HG03520 (cell line): Measurements from ENCODE around the gene ID2.
"Not testable (repeated sequence)": the region's sequence is repeated elsewhere in the genome, so short reads cannot be mapped to it uniquely, and the experiment has no call there.

Experiments used
- ATAC-seq: cut with Tn5 transposase; IDR thresholded peaks from one replicate; pipeline ENCODE4 v1.9.1; 2021; ENCODE audit warnings: mild to moderate bottlenecking, moderate library complexity; ENCODE audit not compliant: unreplicated experiment

The ID2 gene

DNA sequence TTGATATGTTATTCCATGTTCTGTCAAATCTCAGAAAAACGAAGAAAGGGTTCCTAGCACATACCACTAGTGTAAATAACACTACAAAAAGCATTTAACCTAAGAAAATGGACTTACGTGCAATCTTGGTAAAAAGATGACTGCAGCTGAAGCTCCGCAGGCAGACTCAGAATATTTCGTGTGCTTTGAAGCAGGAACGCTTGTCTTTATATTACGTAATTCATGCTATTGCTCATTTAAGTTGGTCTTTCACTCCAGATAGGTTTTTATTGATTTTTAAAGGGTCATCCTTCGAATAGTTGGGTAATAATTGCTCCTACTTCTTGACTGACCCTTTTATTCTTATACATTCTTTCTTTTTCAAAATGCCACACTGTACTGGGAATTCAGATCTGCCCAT, 44.0 kb downstream of the ID2 start:
- ATAC-seq = no peak

DNA sequence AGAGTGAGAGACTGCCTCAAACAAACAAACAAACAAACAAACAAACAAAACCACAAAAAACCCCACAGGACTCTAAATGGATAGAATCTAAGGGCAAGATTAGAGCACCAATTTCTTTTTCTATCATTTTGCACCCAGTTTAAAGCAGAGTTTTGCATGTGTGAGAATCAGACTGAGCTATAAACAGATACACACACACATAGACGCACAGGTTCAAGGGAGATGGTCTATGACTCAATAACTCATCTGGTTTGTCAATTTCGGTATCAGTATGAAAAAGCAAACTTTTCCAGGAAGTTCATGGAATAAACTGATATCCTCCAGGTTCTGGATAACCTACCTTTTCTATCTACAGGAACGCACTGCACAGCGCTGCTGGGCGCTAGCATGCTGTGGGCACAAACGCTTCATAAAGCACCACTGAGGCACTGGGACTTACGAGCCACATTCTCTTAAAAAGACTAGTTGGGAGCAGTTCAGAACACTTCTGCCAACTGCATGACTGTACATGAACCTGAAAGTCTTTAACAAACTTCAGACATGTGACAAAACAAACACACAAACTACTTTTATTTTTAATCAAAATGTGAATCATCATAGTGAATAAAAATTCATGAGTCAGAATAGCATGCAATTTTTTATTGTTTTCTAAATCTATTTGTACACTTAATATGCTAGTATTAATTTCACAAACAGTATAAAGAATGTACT, 46.6 kb downstream of the ID2 start:
- ATAC-seq = no peak

DNA sequence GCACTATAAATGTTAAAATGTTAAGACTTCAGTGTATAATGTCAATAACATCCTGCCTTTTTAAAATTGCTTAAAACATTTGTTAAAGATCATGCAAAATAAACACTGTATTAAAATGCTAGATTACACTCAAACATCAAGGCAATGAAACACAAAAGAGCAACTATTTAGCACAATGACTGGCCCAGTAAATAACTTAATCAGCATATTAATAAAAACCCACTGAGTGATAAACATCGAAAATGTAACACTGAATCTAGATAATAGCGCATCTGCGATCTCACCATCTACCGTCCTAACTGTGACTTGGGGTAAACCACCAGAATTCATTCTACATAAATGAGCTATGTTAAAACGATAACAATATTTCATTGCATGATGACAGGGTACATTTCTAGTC, 47.2 kb downstream of the ID2 start:
- not testable (repeated sequence) for ATAC-seq

- ATAC-seq = no peak
These were observed 48.1 kb downstream of the ID2 start for GRCh38 chr2:8729939-8730338.

GRCh38 chr2:8732601-8733000, 50.7 kb downstream of the ID2 start:
- ATAC-seq = no peak
